ENCODE results near the gene KIAA1671.

GRCh38 chr22:25125693-25126357, 173.3 kb downstream of the KIAA1671 start:
- TF ChIP-seq CTCF (IDR thresholded peaks at IDR 0.05; ENCODE audit: insufficient read depth, low read length, poor library complexity, severe bottlenecking) (no peak), EZH2phosphoT487 (conservative IDR thresholded peaks at IDR 0.05; ENCODE audit: low read length) (no peak)

Measured in SU-DHL-6 (cell line).